Activated CD4-positive, alpha-beta T cell treated with anti-CD3 and anti-CD28 coated beads for 36 hours (primary cell): ENCODE measurements around the gene SSUH2. TPM values are rescaled to one million over a fixed set of nuclear protein-coding genes. Genes with fewer than 3 reads are reported as not detected.

ENCODE experiments used
- ATAC-seq: fragments of 200-7000 bp; cut with Tn5 transposase; one replicate; pipeline ENCODE4 v1.10.0; 2021; ENCODE audit warnings: mild to moderate bottlenecking, moderate library complexity
- CTCF ChIA-PET: fragments of 350-600 bp; sonication (Branson Sonifier 250); formaldehyde crosslinking; loops from one replicate; lab custom pipeline; 2021; ENCODE audit warnings: antibody characterized with exemption; lab: Charles Lee
- POLR2A ChIA-PET: fragments of 350-600 bp; sonication (Branson Sonifier 250); formaldehyde crosslinking; loops from one replicate; lab custom pipeline; 2021; ENCODE audit warnings: antibody characterized with exemption, inconsistent platforms; lab: Charles Lee
- DNase-seq: peaks from one replicate; pipeline ENCODE4 v3.0.0-alpha.2; 2020
- H3K27ac Mint-ChIP-seq: one replicate; pipeline ENCODE4 v1.8.0; 2021; ENCODE audit warnings: mixed read lengths
- H3K27me3 Mint-ChIP-seq: one replicate; pipeline ENCODE4 v1.8.0; 2021; ENCODE audit warnings: mixed read lengths
- H3K36me3 Mint-ChIP-seq: one replicate; pipeline ENCODE4 v1.8.0; 2021; ENCODE audit warnings: low read depth, mixed read lengths
- H3K4me1 Mint-ChIP-seq: one replicate; pipeline ENCODE4 v1.8.0; 2021; ENCODE audit warnings: mixed read lengths
- H3K4me3 Mint-ChIP-seq: one replicate; pipeline ENCODE4 v1.8.0; 2021; ENCODE audit warnings: mild to moderate bottlenecking, moderate library complexity, mixed read lengths
- H3K9me3 Mint-ChIP-seq: one replicate; pipeline ENCODE4 v1.8.0; 2021; ENCODE audit warnings: low read depth, mixed read lengths
- intact Hi-C, 2 experiments: fragments of 100-400 bp; cut with DNase I in 1 of 2; cut with micrococcal nuclease in 1 of 2; formaldehyde crosslinking; loops; one replicate each; pipeline versions ENCODE4 v1.14.2 to v1.15.1; 2022 to 2024; cut with DNase I, micrococcal nuclease
- total RNA-seq, 2 experiments: library from RNA; stranded (reverse); gene quantifications; one replicate each; pipeline ENCODE4 v1.2.3, GENCODE V29; 2021

The SSUH2 gene
- total RNA-seq, 2 experiments from 2014 or later: 0.09 to 0.11 TPM

GRCh38 chr3:8635125-8635524 lies 9.5 kb downstream of the SSUH2 start:
- H3K36me3 Mint-ChIP-seq: no peaks in the 10 kb centered on the region
- no peak overlapping the region for H3K4me3 Mint-ChIP-seq
- POLR2A ChIA-PET: no interaction called here
- ATAC-seq (no peak), DNase-seq (no peak)
- H3K4me1 Mint-ChIP-seq: no peaks in the 10 kb centered on the region
- CTCF ChIA-PET: interaction anchor here (0.6 kb wide), 1 partner anchor 57 kb away, joined by 3 read pairs; no protein-coding TSS in a partner anchor
- intact Hi-C loops: no loop called here
- no peak overlapping the region for H3K27ac Mint-ChIP-seq
- no peaks in the 10 kb centered on the region for H3K27me3 Mint-ChIP-seq
- H3K9me3 Mint-ChIP-seq: peaks cover 3% of the 10 kb centered on the region

DNA sequence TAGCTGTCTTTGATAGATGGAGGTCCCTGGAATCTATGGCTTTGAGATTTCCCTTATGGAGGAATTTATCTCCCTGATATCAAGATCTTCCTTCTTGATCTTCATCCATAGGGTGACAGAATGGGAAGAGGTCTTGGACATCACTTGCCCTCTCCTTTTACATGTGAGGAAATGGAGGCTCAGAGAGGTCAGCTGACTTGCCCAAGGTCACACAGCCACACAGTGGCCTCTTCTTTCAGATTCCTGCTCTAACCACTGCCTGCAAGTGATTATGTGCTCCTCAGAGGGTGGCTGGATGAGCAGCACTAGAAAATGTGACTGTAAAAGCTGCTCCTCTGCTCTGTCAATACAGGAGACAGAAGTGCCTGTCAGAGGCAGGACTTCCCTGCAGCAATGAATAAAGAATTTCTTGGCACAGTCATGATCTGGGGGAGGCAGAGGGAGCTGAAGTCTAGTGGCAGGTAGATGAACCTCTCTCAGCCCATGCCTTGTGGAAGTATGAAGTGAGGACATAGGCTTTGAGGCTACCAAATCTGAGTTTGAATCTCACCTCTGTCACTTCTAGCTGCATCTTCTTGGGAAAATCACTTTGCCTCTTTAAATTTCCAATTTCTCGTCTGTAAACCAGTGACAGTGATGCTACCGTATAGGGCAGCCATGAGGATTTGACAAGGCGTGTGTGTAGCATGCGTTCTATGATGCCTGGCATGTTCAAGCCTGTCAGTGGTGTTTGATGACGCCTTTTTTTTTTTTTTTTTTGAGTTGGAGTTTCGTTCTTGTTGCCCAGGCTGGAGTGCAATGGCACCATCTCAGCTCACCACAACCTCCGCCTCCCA lies 12.0 kb downstream of the SSUH2 start:
- Mint-ChIP-seq H3K4me1 (peaks cover 5% of the 10 kb centered on the region), H3K27ac (no peak overlapping the region), H3K9me3 (peaks cover 3% of the 10 kb centered on the region), H3K4me3 (no peak overlapping the region), H3K27me3 (no peaks in the 10 kb centered on the region), H3K36me3 (no peaks in the 10 kb centered on the region)
- intact Hi-C loops: no loop called here
- no peak for DNase-seq
- POLR2A ChIA-PET: no interaction called here
- CTCF ChIA-PET: interaction anchor here (0.6 to 0.7 kb wide), 2 partner anchors 10 to 14 kb away, joined by 3 read pairs; no protein-coding TSS in a partner anchor
- no peak for ATAC-seq

DNA sequence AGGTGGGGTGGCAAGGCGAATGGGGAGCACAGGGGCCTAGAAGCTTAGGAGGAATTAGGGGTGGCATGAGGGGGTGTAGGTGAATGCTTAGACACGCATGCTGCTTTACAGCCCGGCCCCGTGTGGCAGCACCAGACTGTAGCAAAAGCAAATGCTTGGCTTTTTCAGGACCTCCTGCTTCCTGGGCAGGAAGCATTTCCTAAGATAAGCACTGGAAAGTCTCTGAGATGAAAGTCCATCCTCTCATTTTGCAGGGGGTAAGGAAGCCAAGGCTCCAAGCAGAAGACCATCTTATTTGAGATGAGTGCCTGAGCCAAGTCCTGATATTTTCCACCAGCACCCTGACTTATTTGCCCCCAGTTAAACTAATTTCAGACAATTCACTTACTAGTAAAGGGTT lies 12.9 kb downstream of the SSUH2 start:
- no peaks in the 10 kb centered on the region for H3K36me3 Mint-ChIP-seq
- no peak overlapping the region for H3K4me3 Mint-ChIP-seq
- no peak overlapping the region for H3K27ac Mint-ChIP-seq
- H3K9me3 Mint-ChIP-seq: peaks cover 2% of the 10 kb centered on the region
- peaks cover 5% of the 10 kb centered on the region for H3K4me1 Mint-ChIP-seq
- intact Hi-C loops: no loop called here
- ChIA-PET CTCF (interaction anchor here (0.6 kb wide), 1 partner anchor 9 kb away, joined by 3 read pairs; no protein-coding TSS in a partner anchor), POLR2A (no interaction called here)
- no peak for DNase-seq
- no peaks in the 10 kb centered on the region for H3K27me3 Mint-ChIP-seq
- ATAC-seq: no peak

- CTCF ChIA-PET: interaction anchor here (0.6 kb wide), 1 partner anchor 1231 kb away, joined by 3 read pairs; no protein-coding TSS in a partner anchor
- Mint-ChIP-seq H3K4me1 (peaks cover 5% of the 10 kb centered on the region), H3K36me3 (no peaks in the 10 kb centered on the region), H3K27ac (no peak overlapping the region), H3K9me3 (no peaks in the 10 kb centered on the region), H3K4me3 (no peak overlapping the region), H3K27me3 (peaks cover 7% of the 10 kb centered on the region)
- DNase-seq: peak; percentile 69
- peak; percentile 81 for ATAC-seq
- intact Hi-C loops: no loop called here
- POLR2A ChIA-PET: no interaction called here
Measured at GRCh38 chr3:8629151-8630021, 15.2 kb downstream of the SSUH2 start.

DNA sequence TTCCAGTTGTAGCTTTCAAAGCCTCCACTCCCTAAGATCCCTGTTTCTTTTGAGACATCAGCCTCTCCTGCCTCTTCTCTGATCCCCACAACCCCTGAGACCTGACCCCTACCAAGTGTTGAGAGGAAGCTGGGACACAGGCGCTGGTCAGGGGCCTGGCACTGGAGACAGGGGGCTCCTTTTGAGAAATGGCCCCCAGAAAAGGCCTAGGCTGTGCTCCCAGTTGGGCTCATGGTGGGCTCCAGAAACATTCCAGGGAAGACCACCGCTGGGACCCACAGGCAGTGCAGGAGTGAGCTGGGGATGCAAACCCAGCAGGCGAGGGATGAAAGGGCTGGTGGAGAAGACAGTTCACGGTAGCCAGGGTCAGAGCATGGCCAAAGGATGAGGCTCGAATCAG lies 16.6 kb downstream of the SSUH2 start:
- Mint-ChIP-seq H3K4me1 (peaks cover 5% of the 10 kb centered on the region), H3K4me3 (no peak overlapping the region), H3K27ac (no peak overlapping the region), H3K27me3 (peaks cover 11% of the 10 kb centered on the region), H3K9me3 (no peaks in the 10 kb centered on the region), H3K36me3 (no peaks in the 10 kb centered on the region)
- CTCF ChIA-PET: interaction anchor here (0.6 kb wide), 1 partner anchor 434 kb away, joined by 3 read pairs; no protein-coding TSS in a partner anchor
- ATAC-seq (no peak), DNase-seq (no peak)
- intact Hi-C loops: no loop called here
- POLR2A ChIA-PET: no interaction called here

DNA sequence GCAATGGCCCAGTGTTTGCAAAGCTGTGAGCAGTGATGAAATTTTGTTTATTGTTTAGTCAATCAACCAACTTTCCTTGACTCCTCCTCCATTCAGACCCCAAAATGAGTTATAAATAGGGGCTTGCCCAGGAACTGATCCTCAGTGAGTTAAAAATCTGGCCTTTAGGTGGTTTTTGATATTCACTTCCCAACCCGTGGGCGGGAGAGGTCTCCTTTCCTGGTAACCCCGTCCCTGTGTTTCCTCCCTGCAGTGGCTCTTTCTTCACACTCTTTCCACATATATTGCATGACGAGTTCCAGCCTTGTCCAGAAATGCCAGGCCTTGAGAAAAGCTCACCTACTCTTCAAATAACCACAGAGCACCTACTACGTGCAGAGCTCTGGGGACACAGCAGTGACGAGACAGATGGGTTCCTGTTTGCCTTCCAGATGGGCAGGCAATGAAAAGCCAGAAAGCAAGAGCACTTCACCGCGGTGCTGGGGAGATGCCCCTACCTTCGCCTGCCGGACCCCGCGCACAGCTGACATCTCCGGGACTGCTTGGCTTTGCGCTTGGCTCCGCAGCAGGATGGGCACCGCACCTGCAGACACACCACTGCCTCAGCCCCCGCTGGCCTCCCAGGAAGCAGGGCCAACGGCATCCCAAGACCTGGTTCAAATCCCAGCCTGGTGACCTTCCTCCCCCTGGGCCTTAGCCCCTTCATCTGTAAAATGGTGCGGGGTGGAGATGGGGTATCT lies 17.2 kb downstream of the SSUH2 start:
- ChIA-PET POLR2A (no interaction called here), CTCF (interaction anchor here (0.6 kb wide), 1 partner anchor 434 kb away, joined by 3 read pairs; no protein-coding TSS in a partner anchor)
- H3K36me3 Mint-ChIP-seq: no peaks in the 10 kb centered on the region
- no peak for DNase-seq
- H3K4me3 Mint-ChIP-seq: no peak overlapping the region
- H3K27me3 Mint-ChIP-seq: peaks cover 11% of the 10 kb centered on the region
- H3K4me1 Mint-ChIP-seq: peaks cover 5% of the 10 kb centered on the region
- H3K27ac Mint-ChIP-seq: no peak overlapping the region
- intact Hi-C loops: no loop called here
- no peaks in the 10 kb centered on the region for H3K9me3 Mint-ChIP-seq
- no peak for ATAC-seq

DNA sequence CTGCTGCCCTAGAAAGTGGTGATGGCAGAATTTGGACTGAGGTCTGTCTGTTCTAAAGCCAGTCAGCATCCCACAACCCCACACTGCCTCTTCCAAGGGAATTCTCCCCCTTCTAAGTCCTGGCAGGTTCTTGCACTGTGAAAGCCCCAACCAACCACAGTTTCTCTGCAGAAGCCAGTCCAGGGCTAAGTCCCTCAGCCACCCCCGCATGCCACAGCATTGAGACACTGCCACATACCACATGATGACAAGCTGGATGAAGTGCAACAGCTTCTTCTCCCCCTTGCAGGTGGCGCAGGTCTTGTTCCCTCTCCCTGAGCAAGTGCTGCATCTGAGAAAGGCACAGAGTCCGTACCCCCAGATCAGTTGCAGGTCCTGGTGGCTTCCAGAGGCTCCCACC lies 18.6 kb downstream of the SSUH2 start:
- intact Hi-C loops: no loop called here
- ChIA-PET CTCF (no interaction called here), POLR2A (no interaction called here)
- Mint-ChIP-seq H3K4me1 (peaks cover 5% of the 10 kb centered on the region), H3K9me3 (no peaks in the 10 kb centered on the region), H3K27ac (no peak overlapping the region), H3K36me3 (no peaks in the 10 kb centered on the region), H3K27me3 (peaks cover 11% of the 10 kb centered on the region), H3K4me3 (no peak overlapping the region)
- no peak for DNase-seq
- ATAC-seq: no peak

DNA sequence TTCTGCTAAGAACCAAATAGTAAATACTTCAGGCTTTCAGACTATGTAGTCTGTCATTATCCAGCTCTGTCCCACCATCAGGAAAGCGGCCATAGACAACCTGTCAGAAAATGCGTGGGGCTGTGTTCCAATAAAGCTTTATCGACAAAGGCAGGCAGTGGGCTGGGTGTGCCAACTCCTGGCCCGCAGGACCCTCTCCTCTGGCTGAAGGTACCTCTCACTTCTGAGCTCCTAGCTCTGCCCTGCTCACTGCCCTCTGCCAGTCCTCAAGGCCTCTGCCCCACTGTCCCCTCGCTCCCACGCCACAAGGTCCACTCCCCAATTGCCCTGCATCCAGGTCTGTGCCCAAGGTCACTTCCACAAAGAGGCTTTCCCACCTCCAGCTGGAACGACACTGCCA lies 20.0 kb downstream of the SSUH2 start:
- ATAC-seq (no peak), DNase-seq (no peak)
- ChIA-PET POLR2A (no interaction called here), CTCF (interaction anchor here (0.7 to 1.3 kb wide), 2 partner anchors 19 to 180 kb away, joined by 3 to 5 read pairs; no protein-coding TSS in a partner anchor)
- Mint-ChIP-seq H3K27me3 (peaks cover 12% of the 10 kb centered on the region), H3K4me1 (peaks cover 5% of the 10 kb centered on the region), H3K4me3 (no peak overlapping the region), H3K27ac (no peak overlapping the region), H3K36me3 (no peaks in the 10 kb centered on the region), H3K9me3 (no peaks in the 10 kb centered on the region)
- intact Hi-C loops: loop anchor here in 1 of 2 experiments (5.0 kb wide), 1 partner anchor 302 kb away; no protein-coding TSS in a partner anchor

DNA sequence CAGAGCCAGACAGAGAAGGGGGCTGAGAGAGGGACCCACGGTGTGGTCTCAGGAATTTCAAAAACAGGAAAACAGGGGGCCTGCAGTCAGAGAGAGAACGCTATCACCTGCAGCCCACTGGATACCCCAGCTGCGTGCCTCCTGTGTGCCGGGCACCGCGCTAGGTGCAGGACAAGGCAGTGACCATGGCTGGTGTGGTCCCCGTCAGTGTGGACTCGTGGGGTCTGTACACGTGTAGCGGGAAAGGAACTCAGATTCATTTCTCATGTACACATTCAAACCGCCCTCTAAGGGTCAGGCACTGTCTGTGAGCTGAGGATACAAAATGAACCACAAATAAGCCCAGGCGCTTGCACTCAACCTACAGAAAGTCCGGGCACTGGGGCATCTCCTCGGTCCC lies 20.9 kb downstream of the SSUH2 start:
- POLR2A ChIA-PET: no interaction called here
- Mint-ChIP-seq H3K27ac (no peak overlapping the region), H3K9me3 (peaks cover 3% of the 10 kb centered on the region), H3K36me3 (no peaks in the 10 kb centered on the region), H3K4me1 (no peaks in the 10 kb centered on the region), H3K27me3 (peaks cover 12% of the 10 kb centered on the region), H3K4me3 (no peak overlapping the region)
- CTCF ChIA-PET: interaction anchor here (0.6 to 1.3 kb wide), 2 partner anchors 20 to 272 kb away, joined by 3 to 5 read pairs; no protein-coding TSS in a partner anchor
- DNase-seq: no peak
- intact Hi-C loops: loop anchor here (1.0 to 5.0 kb wide), 3 partner anchors 181 to 301 kb away; no protein-coding TSS in a partner anchor
- no peak for ATAC-seq

DNA sequence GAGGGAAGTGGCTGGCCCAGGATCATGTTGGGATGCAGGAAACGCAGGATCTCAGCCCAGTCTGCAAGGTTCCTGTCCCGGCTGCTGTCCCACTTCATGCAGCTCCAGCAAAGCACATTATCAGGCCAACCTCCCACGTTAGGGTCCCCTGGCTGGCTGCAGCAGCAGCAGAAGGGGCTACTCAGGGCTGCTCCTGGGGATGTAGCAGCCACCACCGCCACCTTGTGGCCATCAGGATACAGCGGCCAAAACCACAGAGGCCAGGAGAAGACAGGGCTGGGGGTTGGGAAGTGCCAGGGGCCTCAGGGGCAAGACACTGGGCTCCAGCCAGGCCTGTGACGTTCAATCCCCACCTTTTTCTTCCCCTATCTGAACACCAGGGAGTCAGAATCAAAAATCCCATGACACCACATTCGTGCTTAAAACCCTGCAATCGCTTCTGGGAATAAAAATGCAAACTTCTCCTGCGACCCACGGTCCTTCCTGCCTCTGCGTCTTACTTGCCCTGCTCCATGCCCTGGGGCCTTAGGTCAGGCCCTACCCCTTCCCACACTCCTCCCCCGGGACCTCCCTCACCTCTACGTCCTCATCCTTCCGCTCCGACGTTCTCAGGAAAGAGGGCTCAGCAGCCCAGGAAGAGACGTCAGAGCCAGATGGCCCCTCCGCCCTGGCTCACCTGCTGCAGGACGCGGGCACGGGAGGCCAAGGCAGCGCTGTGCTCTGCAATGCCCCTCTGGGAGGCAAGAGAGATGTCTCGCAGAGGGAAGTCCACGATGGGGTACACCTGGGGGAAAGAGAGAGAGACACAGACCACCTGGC lies 21.5 kb downstream of the SSUH2 start:
- no peaks in the 10 kb centered on the region for H3K36me3 Mint-ChIP-seq
- no peak overlapping the region for H3K27ac Mint-ChIP-seq
- intact Hi-C loops: loop anchor here (1.0 to 5.0 kb wide), 3 partner anchors 180 to 301 kb away; no protein-coding TSS in a partner anchor
- H3K4me3 Mint-ChIP-seq: peak overlapping the region; percentile 6
- ChIA-PET CTCF (interaction anchor here (1.5 to 1.7 kb wide), 2 partner anchors 181 to 189 kb away, joined by 4 read pairs; no protein-coding TSS in a partner anchor), POLR2A (no interaction called here)
- ATAC-seq (peak; percentile 86), DNase-seq (peak; percentile 72)
- H3K27me3 Mint-ChIP-seq: peaks cover 12% of the 10 kb centered on the region
- no peaks in the 10 kb centered on the region for H3K4me1 Mint-ChIP-seq
- peaks cover 3% of the 10 kb centered on the region for H3K9me3 Mint-ChIP-seq
